22Rv1 (cell line): ENCODE data around the gene ATP6V1G3.

Source experiments
- H3K27ac ChIP-seq: fragments of 450-650 bp; 2 replicates; pipeline ENCODE4 v1.5.1; 2017
- ZFX ChIP-seq: fragments of 450-650 bp; IDR thresholded peaks from 2 replicates; pipeline ENCODE4 v1.6.1; 2017; ENCODE audit warnings: antibody characterized with exemption, borderline replicate concordance
- TF ChIP-seq, protein P1 (sequence below): fragments of 450-650 bp; IDR thresholded peaks from 2 replicates; pipeline ENCODE4 v1.5.1; 2017; ENCODE audit warnings: mild to moderate bottlenecking

The ATP6V1G3 gene

DNA sequence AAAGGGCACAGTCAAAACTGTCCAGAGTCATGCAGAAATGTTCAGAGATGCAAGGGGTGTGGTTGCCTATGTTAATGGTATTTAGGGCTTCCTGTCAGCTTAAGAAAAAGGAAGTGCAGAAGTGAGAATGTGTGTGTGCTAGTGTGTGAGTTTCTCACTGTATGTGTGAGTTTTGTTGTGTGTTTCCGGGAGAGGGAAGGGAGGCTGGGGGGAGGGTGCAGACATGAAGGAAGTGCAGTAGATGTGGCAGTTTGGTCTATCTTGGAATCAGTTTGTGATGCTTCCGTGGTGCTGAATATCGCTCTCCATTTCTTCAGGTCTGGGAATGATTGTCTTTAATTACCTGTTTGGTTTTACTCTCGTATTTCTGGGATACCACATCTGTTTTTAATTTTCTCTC, 16.5 kb upstream of the ATP6V1G3 start:
- H3K27ac ChIP-seq, result no peak overlapping the region

DNA sequence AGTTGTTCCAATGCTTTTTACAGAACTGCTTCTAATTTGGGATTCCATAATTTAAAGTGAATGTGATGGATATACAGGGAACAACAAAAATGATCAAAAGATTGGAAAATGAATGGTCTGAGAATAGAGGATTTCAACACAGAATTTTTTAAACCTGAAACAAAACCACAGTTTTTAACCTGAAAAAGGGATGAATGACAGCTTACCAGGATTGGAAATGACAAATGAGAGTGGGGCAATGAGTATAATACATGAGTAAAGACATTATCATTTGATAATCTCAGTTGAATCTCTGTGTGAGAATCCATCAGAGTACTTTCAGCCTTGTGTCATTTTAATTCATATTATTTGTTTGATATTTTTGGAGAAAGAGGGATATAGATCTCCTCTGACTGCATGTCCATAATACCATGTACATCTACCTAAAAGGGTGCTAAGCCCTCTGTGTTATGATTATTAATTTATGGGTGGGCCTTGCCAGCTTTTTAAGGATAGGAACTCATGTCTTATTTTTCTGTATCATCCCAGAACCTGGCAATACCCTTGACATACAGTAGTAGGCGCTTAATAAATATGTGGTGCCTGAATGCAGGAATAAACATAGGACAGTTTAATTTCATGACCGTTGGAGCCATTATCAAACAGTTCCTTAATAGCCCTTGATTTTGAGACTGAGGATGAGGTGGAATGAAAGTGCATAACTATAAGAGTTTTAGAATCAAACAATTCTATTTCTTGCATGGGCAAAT, 12.4 kb upstream of the ATP6V1G3 start:
- no peak for TF ChIP-seq ZFX
- TF ChIP-seq, protein P1, sequence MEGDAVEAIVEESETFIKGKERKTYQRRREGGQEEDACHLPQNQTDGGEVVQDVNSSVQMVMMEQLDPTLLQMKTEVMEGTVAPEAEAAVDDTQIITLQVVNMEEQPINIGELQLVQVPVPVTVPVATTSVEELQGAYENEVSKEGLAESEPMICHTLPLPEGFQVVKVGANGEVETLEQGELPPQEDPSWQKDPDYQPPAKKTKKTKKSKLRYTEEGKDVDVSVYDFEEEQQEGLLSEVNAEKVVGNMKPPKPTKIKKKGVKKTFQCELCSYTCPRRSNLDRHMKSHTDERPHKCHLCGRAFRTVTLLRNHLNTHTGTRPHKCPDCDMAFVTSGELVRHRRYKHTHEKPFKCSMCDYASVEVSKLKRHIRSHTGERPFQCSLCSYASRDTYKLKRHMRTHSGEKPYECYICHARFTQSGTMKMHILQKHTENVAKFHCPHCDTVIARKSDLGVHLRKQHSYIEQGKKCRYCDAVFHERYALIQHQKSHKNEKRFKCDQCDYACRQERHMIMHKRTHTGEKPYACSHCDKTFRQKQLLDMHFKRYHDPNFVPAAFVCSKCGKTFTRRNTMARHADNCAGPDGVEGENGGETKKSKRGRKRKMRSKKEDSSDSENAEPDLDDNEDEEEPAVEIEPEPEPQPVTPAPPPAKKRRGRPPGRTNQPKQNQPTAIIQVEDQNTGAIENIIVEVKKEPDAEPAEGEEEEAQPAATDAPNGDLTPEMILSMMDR, result no peak; the same call in 1 of the 2 replicates
- no peak overlapping the region for H3K27ac ChIP-seq

More for the DNA sequence above, 16.5 kb upstream of the ATP6V1G3 start:
- no peak for TF ChIP-seq ZFX
- TF ChIP-seq, protein P1, result no peak

DNA sequence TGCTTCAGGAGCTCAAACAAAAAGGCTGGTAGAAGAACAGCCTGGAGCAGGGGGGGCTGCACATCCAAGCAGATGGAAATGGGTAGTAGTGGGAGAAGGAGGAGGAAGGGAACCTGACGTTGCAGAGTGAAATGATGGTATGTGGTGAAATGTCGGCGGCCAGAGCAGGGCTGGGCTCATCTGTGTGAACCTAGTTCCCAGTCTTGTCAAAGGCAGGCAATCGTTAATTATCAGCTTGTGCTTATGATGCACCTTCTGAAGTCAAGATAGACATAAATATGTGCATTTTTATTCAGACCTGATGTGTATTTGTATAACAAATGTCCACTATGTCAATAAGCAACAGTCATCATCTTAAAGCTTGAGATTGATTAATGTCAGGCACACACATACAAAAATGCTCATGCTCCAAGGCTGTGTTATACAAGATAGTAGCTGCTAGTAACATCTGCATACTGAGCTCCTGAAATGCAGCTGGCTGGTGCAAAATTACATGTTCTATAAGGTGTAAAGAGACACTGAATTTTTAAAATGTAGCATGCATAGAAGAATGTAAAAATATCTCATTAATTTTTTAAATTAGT, 10.6 kb upstream of the ATP6V1G3 start:
- no peak overlapping the region for H3K27ac ChIP-seq
- TF ChIP-seq, protein P1, result no peak
- no peak for TF ChIP-seq ZFX

DNA sequence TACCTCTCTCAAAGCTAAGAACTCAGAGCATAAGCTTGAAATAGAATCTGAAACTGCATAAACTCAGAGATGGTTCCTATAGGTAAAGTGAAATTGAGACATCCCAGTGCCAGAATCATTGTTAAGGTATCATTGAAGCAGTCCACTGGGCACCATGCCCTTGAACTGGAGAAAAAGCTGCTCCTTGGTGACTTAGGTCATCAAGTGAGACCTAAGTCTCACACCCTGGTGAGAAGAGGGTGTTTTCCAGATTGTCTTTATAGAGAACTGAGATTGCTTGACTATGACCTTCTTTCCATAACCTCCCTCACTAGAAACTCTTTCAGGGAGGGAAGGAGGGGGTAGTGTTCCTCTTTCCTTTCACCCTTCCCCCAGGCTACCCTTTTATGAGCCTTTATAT, 9.4 kb upstream of the ATP6V1G3 start:
- TF ChIP-seq, protein P1, result no peak
- TF ChIP-seq ZFX, result no peak
- H3K27ac ChIP-seq, result no peak overlapping the region

DNA sequence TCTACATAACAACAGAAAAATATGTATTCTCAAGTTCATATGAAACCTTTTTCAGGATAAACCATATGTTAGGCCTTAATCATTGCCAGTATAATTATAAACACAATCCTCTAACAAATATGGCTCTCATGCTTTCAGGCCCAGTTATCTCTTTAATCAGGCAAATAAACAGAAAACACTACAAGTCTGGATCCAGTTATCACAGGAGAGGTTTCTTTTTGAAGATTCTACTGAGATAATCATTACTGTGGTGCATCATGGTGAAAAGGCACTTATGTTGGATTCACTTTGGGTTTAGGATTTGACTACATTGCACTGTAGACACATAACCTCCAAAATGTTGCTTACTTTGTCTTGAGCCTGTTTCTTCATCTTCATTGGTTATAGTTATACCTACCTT, 8.4 kb upstream of the ATP6V1G3 start:
- TF ChIP-seq, protein P1, result no peak
- TF ChIP-seq ZFX, result no peak
- H3K27ac ChIP-seq, result no peak overlapping the region

DNA sequence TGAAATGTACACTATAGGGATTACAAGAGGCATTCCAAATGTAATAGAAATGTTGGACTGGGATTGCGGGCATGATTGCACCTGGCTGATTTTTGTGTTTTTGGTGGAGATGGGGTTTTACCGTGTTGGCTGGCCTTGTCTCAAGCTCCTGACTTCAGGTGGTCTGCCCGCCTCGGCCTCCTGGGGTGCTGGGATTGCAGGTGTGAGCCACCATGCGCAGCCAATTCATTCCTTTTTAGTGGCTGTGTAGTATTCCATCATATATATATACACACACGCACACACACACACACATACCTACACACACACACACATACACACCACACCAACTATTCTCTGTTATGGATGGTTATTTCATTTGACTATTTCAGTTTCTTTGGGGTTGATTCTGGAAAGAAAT, 4.7 kb upstream of the ATP6V1G3 start:
- H3K27ac ChIP-seq, result no peak overlapping the region
- no peak for TF ChIP-seq ZFX
- TF ChIP-seq, protein P1, result no peak

DNA sequence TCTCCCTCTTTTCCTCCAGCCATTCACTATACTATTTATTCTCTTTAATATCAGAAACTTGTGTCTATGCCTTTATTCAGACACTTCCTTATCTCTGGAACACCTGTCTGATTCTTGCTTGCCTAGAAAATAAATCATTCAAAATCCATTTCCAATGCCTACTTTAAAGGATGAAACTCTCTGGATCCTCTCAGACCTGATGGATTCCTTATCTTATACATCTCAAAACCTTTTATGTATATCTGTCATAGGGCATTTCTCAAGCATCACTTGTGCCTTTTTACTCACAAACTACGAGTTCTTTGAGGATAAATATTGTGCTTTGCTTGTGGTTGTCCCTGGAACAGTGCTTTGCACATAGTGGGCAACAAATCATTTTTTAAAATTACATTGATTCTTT, 3.8 kb upstream of the ATP6V1G3 start:
- no peak for TF ChIP-seq ZFX
- TF ChIP-seq, protein P1, result no peak
- no peak overlapping the region for H3K27ac ChIP-seq
